ENCODE data around the gene LAMTOR1. TPM values are rescaled to one million over a fixed set of nuclear protein-coding genes. Genes with fewer than 3 reads are reported as not detected.
"Not testable (repeated sequence)": the region's sequence is repeated elsewhere in the genome, so short reads cannot be mapped to it uniquely, and the experiment has no call there.

Gene LAMTOR1
- 259 TPM for total RNA-seq

- peak; percentile 86 to 100 (median 99) for DNase-seq (ENCODE audit: low read depth in 2 of 3, low spot score in 2 of 3)
These were observed at the start of gene LAMTOR1 for GRCh38 chr11:72102946-72103753. LAMTOR1 (minus strand) TSS chr11:72103297; CDS start chr11:72103224, 73 bp downstream.

DNA sequence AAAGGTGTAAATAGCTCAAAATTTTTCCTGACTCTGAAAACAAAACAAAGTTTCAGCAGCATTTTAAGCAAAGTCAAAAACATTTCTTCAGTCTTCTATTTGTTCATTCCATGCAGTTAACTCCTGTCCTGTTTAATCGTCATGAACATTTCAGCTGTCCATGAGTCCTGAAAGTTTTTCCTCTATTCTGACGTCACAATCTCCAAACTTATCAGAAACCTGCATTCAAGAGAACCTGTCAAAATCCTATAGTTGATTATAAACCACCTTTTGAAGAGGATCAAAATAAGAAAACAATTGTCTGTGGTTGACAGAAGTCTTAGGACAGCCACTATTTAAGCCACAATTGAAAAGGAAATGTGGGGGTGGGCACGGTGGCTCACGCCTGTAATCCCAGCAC is 47.8 kb upstream of the LAMTOR1 start:
- no peak for DNase-seq (ENCODE audit: low read depth in 2 of 3, low spot score in 2 of 3)

DNA sequence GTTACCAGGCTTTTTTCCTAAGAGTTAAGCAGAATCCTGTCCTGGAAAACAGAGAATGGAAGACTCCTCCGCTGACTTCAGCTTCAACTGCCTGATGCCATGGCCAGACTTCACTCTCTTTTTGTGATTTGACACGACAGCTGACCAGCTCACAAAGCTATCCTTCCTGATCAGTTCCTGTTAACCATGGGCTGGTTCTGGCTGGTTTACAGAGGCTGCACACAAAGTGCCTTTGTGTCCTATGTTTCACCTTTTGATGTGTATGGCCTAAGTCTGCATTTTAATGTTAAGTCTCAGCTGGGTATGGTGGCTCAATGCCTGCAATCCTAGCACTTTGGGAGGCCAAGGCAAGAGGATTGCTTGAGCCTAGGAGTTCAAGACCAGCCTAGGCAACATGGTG is 43.5 kb upstream of the LAMTOR1 start:
- DNase-seq (ENCODE audit: low read depth in 2 of 3, low spot score in 2 of 3) = no peak

DNA sequence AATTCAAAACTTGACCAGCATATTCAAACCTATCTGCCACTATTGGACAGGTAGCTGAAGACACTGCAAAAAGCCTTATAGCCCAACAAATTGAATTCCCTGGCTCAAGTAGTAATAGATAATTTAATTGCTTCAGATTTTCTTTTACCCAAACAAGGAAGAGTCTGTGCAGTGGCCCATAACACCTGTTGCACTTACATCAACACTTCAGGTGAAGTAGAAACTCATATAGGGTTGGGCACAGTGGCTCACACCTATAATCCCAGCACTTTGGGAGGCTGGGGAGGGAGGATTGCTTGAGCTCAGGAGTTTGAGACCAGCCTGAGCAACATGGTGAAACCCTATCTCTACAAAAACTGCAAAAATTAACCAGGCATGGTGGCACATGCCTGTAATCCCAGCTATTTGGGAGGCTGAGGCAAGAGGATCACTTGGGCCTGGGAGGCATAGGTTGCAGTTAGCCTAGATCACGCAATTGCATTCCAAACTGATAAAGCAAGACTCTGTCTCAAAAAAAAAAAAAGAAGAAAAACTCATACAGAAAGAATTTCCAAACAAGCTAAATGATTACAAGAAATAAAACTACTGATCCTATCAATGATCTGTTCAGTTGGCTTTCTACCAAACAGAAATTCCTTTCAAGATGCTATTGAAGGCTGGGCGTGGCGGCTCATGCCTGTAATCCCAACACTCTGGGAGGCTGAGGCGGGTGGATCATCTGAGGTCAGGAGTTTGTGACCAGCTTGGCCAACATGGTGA is 41.9 kb upstream of the LAMTOR1 start:
- DNase-seq (ENCODE audit: low read depth in 2 of 3, low spot score in 2 of 3) = no peak

DNA sequence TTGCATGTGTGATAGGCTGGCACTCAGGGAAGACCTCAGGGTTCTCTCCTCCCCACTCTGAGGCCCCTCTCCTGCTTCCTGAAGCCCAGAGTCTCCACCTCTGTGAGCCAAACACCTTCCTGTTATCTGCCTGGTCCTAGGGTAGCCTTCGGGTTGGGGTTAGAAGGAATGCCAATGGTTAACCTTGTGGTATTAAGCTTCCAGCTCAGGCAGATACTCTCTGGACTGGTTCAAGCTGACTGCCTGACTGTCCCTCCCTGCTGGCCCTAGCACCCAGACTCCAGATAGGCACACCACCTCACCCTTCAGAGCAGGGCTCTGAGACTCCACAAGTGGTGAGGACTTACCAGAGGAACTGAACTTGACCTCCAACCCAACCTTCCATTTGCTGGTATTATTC is 39.4 kb upstream of the LAMTOR1 start:
- not testable (repeated sequence) for DNase-seq (ENCODE audit: low read depth in 2 of 3, low spot score in 2 of 3)

- not testable (repeated sequence) for DNase-seq (ENCODE audit: low read depth in 2 of 3, low spot score in 2 of 3)
These were observed 39.0 kb upstream of the LAMTOR1 start for GRCh38 chr11:72142086-72142485.

GRCh38 chr11:72141066-72141465 is 38.0 kb upstream of the LAMTOR1 start:
- no peak for DNase-seq (ENCODE audit: low read depth in 2 of 3, low spot score in 2 of 3)

GRCh38 chr11:72140661-72141060 is 37.6 kb upstream of the LAMTOR1 start:
- no peak for DNase-seq (ENCODE audit: low read depth in 2 of 3, low spot score in 2 of 3)

DNA sequence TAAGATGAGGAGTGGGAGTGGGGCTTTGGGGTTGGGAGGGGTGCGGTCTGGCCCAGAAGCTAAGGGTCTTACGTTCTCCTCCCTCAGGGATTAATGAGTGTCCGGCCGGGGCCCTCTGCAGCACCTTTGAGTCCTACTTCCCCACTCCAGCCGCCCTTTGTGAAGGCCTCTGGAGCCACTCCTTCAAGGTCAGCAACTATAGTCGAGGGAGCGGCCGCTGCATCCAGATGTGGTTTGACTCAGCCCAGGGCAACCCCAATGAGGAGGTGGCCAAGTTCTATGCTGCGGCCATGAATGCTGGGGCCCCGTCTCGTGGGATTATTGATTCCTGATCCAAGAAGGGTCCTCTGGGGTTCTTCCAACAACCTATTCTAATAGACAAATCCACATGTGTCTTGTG is 36.4 kb upstream of the LAMTOR1 start:
- no peak for DNase-seq (ENCODE audit: low read depth in 2 of 3, low spot score in 2 of 3)

GRCh38 chr11:72138821-72139390 is 35.8 kb upstream of the LAMTOR1 start:
- DNase-seq (ENCODE audit: low read depth in 2 of 3, low spot score in 2 of 3) = no peak

GRCh38 chr11:72136684-72137262 is 33.7 kb upstream of the LAMTOR1 start:
- no peak for DNase-seq (ENCODE audit: low read depth in 2 of 3, low spot score in 2 of 3)

DNA sequence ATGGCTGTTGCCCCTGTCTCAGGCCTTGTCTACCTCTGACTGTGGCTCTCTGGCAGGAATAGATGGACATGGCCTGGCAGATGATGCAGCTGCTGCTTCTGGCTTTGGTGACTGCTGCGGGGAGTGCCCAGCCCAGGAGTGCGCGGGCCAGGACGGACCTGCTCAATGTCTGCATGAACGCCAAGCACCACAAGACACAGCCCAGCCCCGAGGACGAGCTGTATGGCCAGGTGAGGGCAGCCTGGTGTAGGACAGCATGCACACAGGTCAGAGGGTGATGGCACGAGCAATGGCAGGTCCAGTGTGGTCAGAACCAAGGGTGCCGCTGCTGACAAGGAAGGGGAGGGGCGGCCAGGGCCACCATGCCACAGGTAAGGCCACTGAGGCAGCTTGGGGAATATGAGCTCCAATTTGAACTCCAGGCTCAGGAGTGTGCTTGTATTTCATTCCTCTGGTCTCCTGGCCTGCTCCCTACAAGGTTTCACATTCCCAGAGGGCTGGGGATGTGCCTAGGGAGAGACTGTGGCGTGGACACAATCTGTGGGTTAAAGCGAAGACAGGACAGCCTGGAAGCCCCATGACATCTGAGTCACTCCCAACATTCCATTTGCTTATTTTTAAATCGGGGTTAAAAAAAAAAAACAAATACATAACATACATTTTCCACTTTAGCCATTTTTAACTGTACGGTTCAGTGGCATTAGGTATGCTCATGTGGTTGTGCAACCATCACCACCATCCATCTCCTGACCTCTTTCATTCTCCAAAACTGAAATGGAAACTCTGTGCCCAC is 33.0 kb upstream of the LAMTOR1 start:
- DNase-seq (ENCODE audit: low read depth in 2 of 3, low spot score in 2 of 3) = no peak

GRCh38 chr11:72135473-72135872 is 32.4 kb upstream of the LAMTOR1 start, which contains the start of gene FOLR3:
FOLR3 (plus strand) TSS chr11:72135725; CDS start chr11:72135953, 228 bp downstream.
- DNase-seq (ENCODE audit: low read depth in 2 of 3, low spot score in 2 of 3) = not testable (repeated sequence)

- DNase-seq (ENCODE audit: low read depth in 2 of 3, low spot score in 2 of 3) = peak in 1 of 3 donors; percentile 8
These were observed 29.5 kb upstream of the LAMTOR1 start for GRCh38 chr11:72132646-72133045.

GRCh38 chr11:72129381-72129780 is 26.3 kb upstream of the LAMTOR1 start:
- DNase-seq (ENCODE audit: low read depth in 2 of 3, low spot score in 2 of 3) = no peak

DNA sequence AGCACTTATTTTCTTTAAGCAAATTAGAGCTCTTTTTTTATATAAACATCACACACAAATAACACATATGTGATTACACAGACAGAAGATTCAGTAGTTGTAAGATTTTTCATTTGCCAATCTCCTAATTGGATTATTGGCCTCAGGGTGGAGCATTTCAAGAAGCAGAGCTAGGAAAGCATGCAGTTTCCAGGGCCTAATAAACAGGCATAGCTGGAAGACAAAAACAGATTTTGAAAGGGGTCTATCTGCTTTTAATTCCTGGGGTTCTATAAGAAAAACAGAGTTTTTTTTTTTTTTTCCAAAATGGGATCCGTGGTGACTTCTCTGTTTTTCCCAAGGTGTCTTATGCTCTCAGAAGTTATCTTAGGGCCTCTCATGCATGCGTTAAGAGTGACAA is 24.8 kb upstream of the LAMTOR1 start:
- DNase-seq (ENCODE audit: low read depth in 2 of 3, low spot score in 2 of 3) = no peak

DNA sequence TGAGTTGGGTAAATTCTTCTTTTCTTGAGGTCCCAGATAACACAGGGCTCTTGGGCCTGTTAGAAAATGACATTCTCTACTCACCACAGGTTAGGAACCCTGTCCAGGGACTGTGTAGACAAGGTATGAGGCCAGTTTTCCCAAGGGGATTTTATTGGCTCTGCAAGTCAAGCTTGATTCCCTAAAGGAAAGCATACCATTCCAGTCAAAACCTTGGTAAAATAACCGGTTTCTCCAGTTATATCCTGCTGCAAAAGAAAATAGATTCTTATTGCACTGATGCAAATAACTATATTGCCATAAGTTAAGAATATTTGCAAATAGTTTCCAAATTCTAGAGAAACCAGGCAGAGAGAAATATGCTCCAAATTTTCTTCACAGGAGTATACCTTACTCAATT is 22.9 kb upstream of the LAMTOR1 start:
- DNase-seq (ENCODE audit: low read depth in 2 of 3, low spot score in 2 of 3) = no peak

GRCh38 chr11:72124046-72124445 is 20.9 kb upstream of the LAMTOR1 start:
- no peak for DNase-seq (ENCODE audit: low read depth in 2 of 3, low spot score in 2 of 3)

DNA sequence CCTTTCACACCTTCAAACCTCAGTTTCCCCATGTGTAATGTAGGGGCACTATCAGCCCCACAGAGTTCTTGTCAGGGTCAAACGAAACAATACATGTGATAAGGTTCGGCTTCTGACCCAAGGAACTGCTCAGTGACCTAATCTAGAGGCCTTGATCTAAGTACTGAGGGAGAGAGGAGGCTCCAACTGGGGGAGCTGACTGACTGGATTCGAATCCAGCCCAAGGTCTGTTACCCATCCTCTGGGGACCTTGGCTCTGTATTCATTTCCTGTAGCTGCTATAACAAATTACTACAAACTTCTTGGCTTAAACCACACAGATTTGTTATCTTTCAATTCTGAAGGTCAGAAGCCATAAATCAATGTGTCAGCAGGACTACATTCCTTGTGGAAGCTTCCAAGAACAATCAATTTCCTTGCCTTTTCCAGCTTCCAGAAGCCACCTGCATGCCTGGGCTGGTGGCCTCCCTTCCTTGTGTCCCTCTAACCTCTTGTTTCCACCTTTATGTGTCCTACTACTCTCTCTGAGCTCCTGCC is 20.1 kb upstream of the LAMTOR1 start:
- DNase-seq (ENCODE audit: low read depth in 2 of 3, low spot score in 2 of 3) = no peak

GRCh38 chr11:72122607-72123006 is 19.5 kb upstream of the LAMTOR1 start:
- no peak for DNase-seq (ENCODE audit: low read depth in 2 of 3, low spot score in 2 of 3)

All from hematopoietic multipotent progenitor cell (in vitro differentiated cells).